Measurements from ENCODE around the gene MAP2K7.
"Not testable (repeated sequence)": the region's sequence is repeated elsewhere in the genome, so short reads cannot be mapped to it uniquely, and the experiment has no call there.

The MAP2K7 gene

DNA sequence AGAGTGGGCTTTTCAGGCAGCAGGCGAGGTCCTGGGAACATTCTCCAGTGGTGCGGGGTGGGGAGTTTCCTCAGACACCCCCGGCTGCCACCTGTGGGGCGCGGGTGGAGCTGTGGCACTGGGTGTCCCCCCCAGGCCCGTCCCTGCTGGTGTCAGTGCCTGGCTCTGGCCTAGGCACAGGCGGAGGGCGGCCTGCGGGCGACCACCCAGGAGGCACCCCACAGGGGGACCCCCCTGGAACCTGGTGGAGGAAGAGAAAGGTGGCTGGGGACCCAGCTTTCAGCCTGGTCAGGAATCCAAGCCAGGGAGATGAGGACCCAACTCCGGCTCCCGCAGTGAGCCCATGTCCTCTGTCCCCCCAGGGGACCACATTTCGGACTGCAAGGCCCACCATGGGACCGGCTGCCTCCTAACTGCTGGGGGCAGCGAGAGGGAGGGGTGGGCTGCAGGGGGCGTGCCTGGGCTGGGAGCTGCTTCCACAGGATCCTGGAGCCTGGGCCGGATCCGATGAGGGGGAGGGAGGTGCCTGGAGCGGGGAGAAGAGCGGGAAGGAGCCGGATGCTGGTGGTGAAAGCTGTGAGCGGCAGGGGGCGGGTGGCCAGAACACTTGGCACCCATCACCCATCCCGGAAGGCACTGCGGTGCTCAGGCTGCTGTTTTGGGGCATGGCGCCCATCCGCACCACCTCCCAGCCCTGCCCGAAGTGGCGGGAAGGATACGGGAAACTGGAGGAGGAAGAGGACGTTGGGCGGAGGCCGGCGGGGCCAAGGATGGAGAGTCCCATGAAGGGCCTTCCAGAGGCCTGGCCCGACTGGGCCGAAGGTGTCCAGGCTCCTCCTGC is 27.8 kb downstream of the MAP2K7 start:
- DNase-seq (ENCODE audit: low read depth in 2 of 2), result no peak

DNA sequence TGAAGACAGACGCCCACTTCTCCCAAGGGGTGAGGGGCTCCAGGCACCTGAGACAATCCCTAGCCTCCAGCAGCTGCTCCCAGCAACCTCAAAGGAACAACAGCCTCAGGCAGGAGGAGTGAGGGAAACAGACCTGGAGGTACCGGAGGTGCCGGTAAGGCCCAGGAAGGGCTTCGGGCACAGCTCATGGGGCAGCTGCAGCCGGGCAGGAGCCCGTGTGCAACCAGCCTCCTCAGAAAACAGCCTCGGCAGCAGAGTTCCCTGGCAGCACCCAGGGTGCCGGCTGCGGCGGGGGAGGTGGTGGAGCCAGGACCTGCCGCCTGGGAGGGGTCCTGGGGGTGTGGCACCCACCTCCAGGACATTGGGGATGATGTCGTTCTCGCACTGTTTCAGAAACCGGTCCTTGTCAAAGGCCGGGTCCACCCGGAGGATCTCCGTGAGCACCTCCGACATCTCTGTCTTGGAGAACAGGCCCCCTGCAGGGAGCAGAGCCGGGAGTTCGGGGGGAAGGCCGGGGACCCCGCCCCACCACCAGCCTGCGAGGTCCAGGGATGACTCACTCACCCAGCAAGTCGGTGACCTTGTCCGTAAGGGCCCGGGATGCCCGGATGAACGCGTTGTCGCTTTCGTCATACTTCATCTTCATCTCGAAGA is 28.7 kb downstream of the MAP2K7 start:
- no peak for DNase-seq (ENCODE audit: low read depth in 2 of 2)

DNA sequence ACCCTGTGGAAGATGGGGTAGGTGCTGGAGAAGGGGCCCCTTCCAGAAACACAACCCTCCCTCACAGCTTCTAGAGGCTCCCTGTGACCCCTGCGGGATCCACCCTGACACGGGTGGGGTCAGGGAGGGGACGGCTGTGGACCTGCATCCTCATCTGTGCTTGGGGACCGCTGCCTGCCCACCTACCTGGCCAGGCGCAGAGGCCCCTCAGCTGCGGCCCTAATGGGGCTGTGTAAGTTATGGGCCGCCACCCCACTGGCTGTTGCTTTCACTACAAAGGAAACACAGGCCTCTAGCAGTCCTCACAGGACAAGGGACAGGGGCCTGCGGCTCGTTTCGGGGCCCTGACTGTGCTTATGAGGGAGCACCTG is 29.2 kb downstream of the MAP2K7 start:
- no peak for DNase-seq (ENCODE audit: low read depth in 2 of 2)

DNA sequence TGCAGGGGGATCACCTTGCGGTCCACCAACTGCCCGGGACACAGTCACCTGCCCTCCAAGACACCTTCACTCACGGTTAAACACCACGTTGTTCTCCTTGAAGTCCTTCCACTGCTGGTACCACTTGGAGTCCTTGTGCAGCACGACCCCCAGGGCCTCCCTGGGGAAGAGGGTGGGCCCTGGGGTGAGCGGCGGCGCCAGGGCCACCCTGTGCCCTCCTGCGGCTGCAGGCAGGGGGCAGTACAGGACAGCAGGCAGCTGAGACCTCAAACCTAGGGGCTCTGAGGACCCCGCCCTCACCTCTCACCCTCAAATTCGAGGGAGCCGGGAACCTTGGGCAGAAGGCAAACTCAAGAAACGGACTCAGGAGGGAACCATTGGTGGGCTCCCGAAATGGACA is 29.7 kb downstream of the MAP2K7 start:
- no peak for DNase-seq (ENCODE audit: low read depth in 2 of 2)

DNA sequence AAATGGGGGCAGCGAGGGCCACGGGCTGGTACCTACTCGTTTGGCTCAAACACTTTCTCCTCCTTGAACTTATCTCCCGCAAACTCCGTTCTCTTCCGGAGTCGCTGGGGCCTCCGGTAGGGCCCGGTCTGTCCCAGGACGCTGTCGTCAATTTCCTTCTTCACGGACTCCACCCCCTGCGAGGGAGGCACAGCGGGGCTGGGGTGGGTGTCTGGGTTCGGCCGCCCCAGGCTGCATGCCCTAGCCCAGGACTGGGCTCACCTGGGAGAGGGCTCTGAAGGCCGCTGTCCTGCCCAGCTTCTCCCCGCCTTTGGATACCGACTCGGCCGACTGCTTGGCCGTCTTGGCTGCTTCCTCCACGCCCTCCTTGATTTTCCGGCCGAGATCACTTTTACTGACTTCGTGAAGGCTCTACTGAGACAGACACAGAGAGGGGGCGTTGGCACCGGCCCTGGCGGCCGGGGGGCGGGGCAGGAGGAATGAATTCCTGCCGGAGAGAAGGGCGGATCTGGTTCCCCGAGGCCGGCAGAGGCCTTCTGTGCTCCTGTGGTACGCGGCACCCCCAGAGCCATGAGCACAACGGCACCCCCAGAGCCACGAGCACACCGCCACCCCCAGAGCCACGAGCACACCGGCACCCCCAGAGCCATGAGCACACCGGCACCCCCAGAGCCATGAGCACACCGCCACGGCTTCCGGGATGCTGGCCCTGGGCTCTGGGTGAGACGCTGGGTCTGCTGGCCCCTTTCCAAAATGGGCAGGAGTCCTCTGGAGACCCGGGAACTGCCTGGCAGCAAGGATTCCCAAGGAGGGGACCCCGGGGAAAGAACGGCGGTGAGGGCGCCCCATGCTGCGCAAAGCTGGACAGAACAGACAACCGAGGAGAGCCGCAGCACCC is 30.4 kb downstream of the MAP2K7 start:
- no peak for DNase-seq (ENCODE audit: low read depth in 2 of 2)

DNA sequence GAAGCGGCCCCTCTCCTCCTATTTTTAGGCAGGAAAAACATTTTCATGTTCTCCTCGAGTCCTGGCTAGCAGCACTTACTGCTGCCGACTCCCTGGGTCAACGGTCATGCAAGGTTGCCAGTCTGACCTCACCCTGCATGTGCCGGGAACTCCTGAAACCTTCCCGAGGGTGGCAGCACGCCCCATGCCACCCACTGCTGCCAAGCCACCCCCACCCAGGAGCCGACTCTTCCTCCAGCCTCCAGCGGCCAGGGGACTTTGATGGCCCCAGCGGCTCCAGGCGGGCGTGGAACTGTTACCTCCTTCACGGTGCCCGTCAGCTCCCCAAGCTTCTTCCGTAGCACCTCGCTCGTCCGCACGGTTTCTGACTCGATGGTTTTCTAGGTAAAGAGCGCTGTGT is 31.1 kb downstream of the MAP2K7 start:
- DNase-seq (ENCODE audit: low read depth in 2 of 2), result no peak

DNA sequence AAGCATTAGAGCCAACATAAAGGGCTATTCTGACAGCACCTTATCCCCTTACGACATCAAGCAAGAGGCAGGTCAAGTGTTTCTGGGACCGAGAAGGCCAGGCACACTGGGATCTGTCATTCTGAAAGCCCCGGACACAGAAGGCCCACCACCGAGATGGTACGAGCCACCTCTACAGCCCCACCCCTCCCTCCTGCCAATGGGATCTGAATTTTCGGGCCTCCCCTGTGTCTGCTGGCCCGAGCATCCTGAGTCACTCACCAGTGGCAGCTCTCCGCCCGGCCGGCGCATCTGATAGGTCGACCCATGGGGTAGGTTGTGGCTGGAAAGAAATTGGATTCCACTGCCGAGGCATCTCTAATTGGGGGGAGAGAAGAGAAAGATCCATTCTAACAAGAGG is 37.2 kb downstream of the MAP2K7 start:
- DNase-seq (ENCODE audit: low read depth in 2 of 2), result no peak

DNA sequence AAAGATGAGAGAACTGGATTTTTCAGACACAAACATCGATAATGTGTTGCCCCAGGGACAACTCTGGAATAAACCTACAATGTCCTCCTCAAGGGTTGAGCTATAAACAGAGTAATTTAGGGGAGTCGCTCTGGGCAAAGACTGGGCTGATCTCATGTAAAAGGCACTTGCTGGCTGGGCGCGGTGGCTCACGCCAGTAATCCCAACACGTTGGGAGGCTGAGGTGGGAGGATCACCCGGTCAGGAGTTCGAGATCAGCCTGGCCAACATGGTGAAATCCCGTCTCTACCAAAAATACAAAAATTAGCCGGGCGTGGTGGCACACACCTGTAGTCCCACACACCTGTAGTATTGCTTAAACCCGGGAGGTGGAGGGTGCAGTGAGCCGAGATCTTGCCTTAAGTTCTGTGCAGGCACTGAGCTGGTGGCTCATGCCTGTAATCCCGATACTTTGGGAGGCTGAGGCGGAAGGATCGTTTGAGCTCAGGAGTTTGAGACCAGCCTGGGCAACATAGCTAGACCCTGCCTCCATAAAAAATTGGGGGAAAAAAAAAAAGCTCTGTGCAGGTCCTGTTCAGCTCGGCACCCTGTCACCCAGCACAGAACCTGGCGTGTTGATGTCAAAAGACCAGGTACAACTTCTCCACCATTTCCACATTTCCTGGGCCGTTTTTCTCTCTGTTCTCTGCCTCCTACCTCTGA is 38.4 kb downstream of the MAP2K7 start:
- no peak for DNase-seq (ENCODE audit: low read depth in 2 of 2)

DNA sequence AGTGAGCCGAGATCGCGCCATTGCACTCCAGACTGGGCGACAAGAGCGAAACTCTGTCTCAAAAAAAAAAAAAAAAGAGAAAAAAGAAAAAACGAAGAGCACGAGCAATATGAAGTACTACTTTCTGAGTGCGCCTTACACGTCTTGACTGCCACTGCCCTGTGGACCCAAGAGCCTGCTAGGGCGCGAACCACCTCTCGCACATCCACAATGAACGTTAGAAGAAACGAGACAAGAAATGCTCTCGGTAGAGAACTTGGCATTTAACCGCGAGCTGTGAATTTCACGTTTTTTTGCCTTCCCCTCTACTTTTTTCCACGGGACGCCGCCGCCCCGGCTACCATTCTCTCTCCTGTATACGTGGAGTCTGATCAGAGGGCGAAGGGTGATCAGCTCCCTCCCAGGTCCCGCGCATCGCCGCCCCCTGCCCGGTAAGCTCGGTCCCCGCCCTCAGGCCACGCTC is 39.3 kb downstream of the MAP2K7 start:
- DNase-seq (ENCODE audit: low read depth in 2 of 2), result no peak

DNA sequence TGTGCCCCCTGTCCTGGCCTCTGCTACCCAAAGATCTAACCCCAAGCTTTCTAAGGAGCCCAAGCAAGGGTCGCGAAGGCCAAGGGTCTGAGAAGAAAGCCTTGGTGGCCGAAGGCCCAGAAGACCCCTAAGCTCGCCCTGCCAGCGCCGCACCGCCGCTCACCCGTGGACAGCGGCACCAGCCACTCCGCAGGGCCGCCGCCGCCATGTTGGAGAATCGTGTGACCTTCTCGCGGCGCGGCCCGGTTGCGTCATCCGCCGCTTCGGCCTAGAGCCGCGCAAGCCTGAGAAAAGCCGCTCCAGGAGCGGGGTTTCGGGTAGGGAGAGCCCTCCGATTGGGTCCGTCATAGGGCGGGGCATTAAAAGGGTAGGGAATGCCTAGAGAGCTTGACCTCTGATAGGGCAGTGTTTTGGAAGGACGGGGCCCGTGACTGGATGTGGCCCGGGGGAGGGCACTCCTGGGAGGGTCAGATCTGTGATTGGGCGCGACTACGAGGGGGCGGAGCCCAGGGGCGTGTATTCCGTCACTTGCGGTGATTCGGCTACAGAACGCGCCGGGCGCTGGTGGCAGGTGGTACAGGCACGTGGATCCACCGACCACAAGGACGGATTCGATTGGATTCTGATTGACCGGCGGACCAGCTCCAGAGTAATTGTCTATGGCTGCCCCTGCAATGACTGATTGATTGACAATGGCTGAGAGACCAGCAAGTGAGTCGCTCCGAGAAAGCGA is 39.9 kb downstream of the MAP2K7 start, which contains the start of gene TIMM44:
Gene TIMM44 (minus strand): TSS at position 223 of the 733 bp plus-strand sequence. CDS start 15 bp downstream, at position 208.
- peak; percentile 99 for DNase-seq (ENCODE audit: low read depth in 2 of 2)

DNA sequence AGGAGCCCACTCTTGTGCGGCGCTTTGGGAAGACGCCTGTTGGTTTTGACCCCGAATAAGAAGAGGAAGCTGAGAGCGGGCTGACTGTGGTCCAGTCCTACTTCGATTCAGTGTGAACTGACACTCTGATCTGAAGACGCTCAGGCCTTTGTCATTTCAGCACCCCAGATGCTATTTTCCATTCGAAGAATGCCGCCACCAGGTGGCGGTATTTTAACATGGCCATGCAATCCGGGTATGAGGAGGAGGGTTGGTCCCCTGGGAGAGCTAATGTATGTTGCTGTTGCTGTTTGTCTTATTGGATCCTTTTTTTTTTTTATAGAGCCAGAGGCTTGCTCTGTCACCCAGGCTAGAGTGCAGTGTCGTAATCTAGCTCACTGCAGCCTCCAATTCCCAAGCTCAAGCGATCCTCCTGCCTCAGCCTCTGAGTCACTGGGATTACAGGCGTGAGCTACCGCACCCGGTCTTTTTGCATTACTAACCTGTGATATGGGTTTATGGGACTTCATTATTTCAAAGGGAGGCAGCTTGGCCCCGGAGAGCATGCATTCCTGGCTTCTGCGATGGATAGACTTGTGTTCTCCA is 40.6 kb downstream of the MAP2K7 start:
- DNase-seq (ENCODE audit: low read depth in 2 of 2), result peak; percentile 85 to 86

DNA sequence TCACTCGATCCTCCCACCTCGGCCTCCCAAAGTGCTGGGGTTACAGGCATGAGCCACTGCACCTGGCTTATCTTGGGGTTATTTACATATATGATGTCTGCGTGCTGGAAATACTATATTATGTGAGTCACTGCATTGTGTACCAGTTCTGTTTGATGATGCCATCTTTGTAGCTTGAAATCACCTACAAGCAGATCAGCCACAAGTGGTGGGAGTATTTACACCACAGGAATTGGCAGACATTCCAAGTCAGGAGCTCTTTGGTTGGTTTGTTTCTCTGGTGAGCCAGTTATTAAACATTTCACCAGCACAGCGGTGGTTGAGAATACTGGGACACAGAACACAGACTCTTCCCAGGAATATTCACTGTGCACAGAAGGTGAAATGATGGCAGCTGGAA is 44.3 kb downstream of the MAP2K7 start:
- no peak for DNase-seq (ENCODE audit: low read depth in 2 of 2)

DNA sequence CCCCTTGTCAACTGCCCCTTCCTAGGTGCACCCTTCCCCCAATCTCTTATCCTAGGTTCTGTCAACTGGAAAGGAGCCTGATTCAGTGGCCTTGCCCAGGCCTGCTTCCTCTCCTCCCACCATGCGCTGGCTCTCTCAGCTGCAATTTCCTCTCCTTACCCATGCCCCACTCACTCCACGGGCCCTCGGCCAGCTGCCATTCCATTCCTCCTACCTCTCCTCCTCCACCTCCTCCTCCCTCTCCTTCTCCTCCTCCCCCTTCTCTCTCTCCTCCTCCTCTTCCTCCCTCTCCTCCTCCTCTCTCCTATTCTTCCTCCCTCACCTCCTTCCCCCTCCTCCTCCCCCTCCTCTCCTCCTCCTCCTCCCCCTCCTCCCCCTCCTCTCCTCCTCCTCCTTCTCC is 49.4 kb downstream of the MAP2K7 start:
- no peak for DNase-seq (ENCODE audit: low read depth in 2 of 2)

DNA sequence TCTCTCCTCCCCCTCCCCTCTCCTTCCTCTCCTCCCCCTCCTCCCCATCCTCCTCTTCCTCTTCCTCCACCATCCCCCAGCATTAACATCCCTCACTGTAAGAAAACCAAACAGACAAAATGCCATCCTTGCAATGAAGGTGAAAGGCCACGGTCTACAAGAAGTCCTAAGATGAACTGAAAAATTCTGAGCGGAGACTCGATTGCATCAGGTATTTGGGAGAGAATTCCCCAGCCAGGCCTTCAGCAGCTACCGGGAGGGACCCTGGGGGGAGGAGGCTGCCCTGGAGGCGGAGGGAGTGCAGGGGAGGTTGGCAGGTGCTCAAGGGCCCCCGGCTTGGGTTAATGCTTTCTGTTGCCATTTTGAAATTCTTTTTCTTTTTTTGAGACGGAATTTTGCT is 49.9 kb downstream of the MAP2K7 start:
- no peak for DNase-seq (ENCODE audit: low read depth in 2 of 2)

DNA sequence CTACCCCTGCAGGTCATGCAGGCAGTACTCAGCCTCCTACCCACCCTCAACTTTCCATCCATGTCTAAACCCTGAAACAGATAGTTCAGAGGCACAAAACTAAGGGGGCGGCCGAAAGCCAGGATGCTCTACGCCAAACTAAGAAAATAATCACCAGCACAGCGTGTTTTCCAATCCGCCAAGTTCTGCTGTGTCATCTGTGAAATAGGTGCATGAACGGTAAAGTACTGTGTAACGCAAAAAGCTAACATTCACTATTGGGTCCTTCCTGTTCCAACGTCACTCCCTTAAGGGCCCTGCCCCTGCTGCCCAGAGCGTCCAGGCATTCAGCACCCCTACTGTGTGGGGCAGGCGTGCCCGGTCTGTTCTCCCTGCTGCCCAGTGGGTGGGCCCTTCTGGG is 52.0 kb downstream of the MAP2K7 start:
- no peak for DNase-seq (ENCODE audit: low read depth in 2 of 2)

DNA sequence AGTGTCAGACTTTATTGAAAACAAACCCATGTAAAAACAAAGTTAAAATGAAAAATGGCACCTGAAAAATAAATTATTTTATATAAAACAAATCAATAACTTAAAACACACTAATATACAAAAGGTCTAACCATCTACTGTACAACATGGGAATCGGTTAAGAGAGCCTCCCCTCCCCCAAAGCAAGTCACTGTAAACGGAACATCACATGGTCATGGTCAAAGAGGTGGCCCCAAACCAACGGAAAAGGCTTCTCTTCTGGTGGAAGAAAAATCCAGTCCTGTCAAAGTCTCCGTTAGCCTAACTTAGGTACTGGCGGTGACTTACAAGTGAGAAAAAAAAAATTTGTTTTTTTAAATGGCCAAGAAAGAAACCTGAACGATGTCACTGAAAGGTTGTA is 55.5 kb downstream of the MAP2K7 start:
- no peak for DNase-seq (ENCODE audit: low read depth in 2 of 2)

DNA sequence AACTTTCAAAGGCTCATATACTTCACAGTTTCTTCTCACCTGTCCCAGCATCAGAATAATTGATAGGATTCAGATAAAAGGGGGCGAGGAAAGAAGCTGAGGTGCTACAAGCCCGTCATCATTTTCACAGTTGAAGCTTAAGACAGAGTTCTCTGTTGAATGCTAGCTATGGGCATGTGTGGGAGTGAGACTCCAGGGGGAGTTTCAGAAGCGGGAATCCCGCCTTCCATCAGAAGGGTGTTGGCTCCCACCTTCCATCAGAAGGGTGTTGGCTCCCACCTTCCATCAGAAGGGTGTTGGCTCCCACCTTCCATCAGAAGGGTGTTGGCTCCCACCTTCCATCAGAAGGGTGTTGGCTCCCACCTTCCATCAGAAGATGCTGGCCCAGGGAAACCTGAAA is 57.4 kb downstream of the MAP2K7 start:
- DNase-seq (ENCODE audit: low read depth in 2 of 2), result not testable (repeated sequence)

DNA sequence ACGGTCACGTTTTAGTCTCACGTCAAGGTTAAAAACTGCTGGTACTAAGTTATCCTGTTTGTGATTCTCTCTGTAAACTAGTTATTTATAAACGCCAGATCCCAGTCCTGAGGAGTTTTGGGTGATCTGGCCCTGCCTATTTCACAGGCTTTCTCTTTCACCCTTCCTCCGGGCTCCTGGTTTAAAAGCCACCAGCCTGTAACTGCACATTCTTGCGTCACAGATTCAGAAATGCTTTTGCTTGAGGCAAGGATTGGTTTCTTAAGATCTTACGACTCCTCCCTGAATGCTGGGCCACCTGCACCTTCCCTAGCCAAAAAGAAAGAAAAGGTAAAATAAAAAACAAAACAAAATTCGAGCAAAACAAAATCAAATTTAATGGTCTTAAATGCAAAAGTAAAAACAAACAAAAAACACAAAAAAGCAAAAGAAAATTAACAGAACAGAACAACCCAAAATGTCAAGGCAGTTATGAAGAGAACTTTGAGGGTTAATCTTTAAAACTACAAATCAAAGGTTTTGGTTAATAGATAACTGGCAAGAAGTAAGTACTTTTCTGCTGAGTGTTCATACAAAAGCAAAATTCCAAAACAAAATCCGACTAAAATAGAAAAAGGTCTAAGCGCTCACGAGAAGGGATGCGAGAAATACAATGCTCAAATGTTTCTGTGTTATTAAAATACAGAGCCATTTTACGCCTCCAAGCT is 58.4 kb downstream of the MAP2K7 start:
- DNase-seq (ENCODE audit: low read depth in 2 of 2), result no peak

DNA sequence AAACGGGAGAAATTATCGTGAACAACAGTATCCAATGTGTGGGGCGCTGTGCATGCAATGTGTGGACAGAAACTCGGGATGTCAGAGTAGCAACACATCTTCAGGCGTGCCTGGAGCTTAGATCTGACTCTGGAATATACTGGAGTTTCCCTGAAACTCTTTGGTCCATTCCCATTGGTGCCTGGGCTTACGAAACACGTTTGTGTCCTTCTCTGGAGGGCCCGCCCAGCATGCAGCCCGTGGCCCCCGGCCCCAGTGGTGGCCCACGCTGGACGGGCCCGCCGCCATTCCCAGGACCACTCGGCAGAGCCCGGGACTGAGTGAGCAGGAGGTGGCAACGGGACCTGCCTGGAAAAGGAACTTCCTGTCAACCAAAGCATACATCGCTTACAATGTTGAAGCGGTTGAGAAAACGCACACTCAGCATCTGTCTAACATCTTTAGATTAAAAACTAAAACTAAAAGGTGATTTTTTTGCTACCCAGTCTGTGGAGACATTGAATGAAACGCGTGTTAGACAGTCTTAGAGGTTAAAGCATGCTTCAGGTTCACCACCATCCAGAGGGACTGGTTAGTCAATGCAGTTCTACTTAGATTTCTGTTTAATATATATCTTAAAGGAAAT is 59.1 kb downstream of the MAP2K7 start:
- no peak for DNase-seq (ENCODE audit: low read depth in 2 of 2)

All from fibroblast of skin of left quadriceps (primary cell).